H1 (cell line): ENCODE data around the gene ULK1. TPM values are rescaled to one million over a fixed set of nuclear protein-coding genes. Genes with fewer than 3 reads are reported as not detected.

Experiments
- SIN3A ChIP-seq, 2 experiments: IDR thresholded peaks in 1 of 2; conservative IDR thresholded peaks in 1 of 2; 2 replicates each; pipeline ENCODE4 v1.6.1; 2011 to 2012; ENCODE audit warnings: low read length in 2 of 2, improper control_type of control experiment in 1 of 2, low read depth in 1 of 2, mild to moderate bottlenecking in 1 of 2
- polyA plus RNA-seq, 7 experiments: library from polyadenylated mRNA; depleted of rRNA in 3 of 7; stranded (reverse) in 5 of 7; unstranded in 2 of 7; fragments of >200 nt in 5 of 7; fragments of 200-250 nt in 2 of 7; gene quantifications; 1 replicate in 5 of 7; 2 replicates in 1 of 7; 4 replicates in 1 of 7; pipeline versions ENCODE4 v1.2.1 to v1.2.3, GENCODE V29; 2011 to 2013; ENCODE audit warnings: missing spikeins in 2 of 7, mixed read lengths in 2 of 7
- total RNA-seq: library from RNA; stranded (reverse); fragmentation: NEBNext Ultra II Directional; extraction: Animal tissue kit (Norgen Biotek cat#: 25700); gene quantifications from 2 replicates; pipeline ENCODE4 v1.2.1, GENCODE V29; 2021

Gene ULK1
- total and polyA plus RNA-seq, 2 of the 8 experiments (the other 6 are each of a cell fraction or from before 2014, with no cell fraction given) = 13.0 to 44.1 TPM

DNA sequence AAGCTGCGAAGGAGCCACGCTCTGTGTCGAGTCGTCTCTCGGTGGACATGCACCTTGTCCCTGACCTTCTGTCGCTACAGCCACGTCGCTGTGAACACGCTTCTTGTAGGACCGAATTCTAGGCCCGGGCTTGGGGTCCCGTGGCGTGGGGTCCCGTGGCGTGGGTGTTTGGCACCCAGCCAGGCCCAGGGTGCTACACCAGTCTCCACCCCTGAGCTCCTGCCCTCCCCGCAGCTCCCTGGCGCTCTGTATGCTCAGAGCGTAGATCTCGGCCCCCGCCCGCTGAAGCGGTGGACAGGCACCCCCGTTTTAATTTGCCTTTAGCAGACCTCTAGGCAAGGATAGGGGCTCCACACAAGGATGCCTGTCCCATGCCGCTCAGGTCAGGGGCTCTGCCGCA is 49.8 kb upstream of the ULK1 start (continued):
- TF ChIP-seq SIN3A (conservative IDR thresholded peaks at IDR 0.05 in 1 of 2, IDR thresholded peaks at IDR 0.05 in 1 of 2; ENCODE audit: low read depth in 1 of 2, low read length in 2 of 2) = no peak
